Mucosa of stomach (tissue), 1 donor: ENCODE data around the gene ZNF691.

Experiments used
- H3K27me3 ChIP-seq: one replicate; pipeline ENCODE4 v1.7.0; 2013; ENCODE audit warnings: mild to moderate bottlenecking, low read length; ENCODE audit not compliant: control insufficient read depth, insufficient read depth
- H3K36me3 ChIP-seq: one replicate; pipeline ENCODE4 v1.7.0; 2013; ENCODE audit warnings: low read length; ENCODE audit not compliant: control insufficient read depth, insufficient read depth
- H3K4me1 ChIP-seq: one replicate; pipeline ENCODE4 v1.7.0; 2013; ENCODE audit warnings: mild to moderate bottlenecking, low read length; ENCODE audit not compliant: control insufficient read depth, insufficient read depth
- H3K4me3 ChIP-seq: one replicate; pipeline ENCODE4 v1.7.0; 2013; ENCODE audit warnings: low read length
- H3K9ac ChIP-seq: one replicate; pipeline ENCODE4 v1.7.0; 2013; ENCODE audit warnings: mild to moderate bottlenecking, low read length, moderate library complexity
- H3K9me3 ChIP-seq: one replicate; pipeline ENCODE4 v1.7.0; 2013; ENCODE audit warnings: mild to moderate bottlenecking, low read length, moderate library complexity; ENCODE audit not compliant: control insufficient read depth
- donor health status: Pancreatic carcinoma.

Gene ZNF691

DNA sequence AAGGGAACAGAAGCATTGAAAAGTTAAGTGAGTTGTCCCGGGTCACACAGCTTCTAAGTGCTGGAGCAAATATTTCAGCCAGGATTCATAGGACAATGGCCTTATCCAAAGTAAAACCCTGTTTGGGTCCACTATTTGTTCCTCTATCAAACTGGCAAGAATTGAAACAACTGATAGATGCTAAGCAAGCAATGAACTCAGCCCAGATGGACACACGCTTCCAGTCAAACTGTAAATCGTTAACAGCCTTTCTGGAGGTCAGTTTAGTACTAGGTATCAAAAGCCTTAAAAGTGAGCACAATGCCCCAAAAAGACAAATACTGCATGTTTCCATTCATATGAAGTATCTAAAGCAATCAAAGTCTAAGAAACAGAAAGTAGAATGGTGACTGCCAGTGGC, 28.4 kb upstream of the ZNF691 start:
- peaks cover 11% of the 10 kb centered on the region for H3K4me1 ChIP-seq
- no peak overlapping the region for H3K4me3 ChIP-seq
- no peaks in the 10 kb centered on the region for H3K36me3 ChIP-seq
- no peaks in the 10 kb centered on the region for H3K27me3 ChIP-seq
- no peaks in the 10 kb centered on the region for H3K9me3 ChIP-seq
- no peak overlapping the region for H3K9ac ChIP-seq

DNA sequence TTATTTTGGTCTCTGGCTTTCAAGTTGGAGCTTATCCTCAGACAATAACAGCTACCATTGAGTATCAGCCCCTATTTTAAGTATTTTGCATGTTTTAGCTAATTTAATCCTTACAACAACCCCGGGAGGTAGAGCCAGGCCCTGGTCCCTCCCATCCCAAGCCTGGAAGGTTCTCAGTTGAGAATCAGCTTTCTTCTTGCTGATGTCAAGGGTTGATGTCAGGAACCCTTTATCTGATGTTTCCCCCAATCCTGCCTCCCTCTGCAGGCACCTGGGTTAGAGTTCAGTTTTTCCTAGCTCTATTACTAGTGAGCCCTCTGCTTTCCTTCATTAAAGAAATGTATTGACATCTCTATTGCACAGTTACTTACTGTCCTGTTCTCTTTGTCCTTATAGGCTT, 25.6 kb upstream of the ZNF691 start:
- H3K9me3 ChIP-seq: no peaks in the 10 kb centered on the region
- H3K36me3 ChIP-seq: no peaks in the 10 kb centered on the region
- peaks cover 10% of the 10 kb centered on the region for H3K4me1 ChIP-seq
- no peaks in the 10 kb centered on the region for H3K27me3 ChIP-seq
- H3K9ac ChIP-seq: no peak overlapping the region
- no peak overlapping the region for H3K4me3 ChIP-seq

DNA sequence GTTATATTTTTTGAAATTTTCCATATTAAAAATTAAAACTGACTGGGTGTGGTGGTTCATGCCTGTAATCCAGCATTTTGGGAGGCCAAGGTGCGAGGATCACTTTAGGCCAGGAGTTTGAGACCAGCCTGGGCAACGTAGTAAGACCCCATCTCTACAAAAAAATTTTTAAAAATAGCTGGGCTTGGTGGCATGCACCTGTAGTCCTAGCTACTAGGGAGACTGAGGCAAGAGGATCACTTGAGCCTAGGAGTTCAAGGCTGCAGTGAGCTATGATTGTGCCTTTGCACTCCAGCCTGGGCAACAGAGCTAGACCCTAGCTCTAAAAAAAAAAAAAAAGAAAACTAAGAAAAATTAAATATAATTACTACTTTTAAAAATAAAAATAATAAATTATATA, 24.7 kb upstream of the ZNF691 start:
- Histone ChIP-seq H3K27me3 (no peaks in the 10 kb centered on the region), H3K4me1 (peaks cover 4% of the 10 kb centered on the region), H3K4me3 (no peak overlapping the region), H3K36me3 (no peaks in the 10 kb centered on the region), H3K9me3 (no peaks in the 10 kb centered on the region), H3K9ac (no peak overlapping the region)

DNA sequence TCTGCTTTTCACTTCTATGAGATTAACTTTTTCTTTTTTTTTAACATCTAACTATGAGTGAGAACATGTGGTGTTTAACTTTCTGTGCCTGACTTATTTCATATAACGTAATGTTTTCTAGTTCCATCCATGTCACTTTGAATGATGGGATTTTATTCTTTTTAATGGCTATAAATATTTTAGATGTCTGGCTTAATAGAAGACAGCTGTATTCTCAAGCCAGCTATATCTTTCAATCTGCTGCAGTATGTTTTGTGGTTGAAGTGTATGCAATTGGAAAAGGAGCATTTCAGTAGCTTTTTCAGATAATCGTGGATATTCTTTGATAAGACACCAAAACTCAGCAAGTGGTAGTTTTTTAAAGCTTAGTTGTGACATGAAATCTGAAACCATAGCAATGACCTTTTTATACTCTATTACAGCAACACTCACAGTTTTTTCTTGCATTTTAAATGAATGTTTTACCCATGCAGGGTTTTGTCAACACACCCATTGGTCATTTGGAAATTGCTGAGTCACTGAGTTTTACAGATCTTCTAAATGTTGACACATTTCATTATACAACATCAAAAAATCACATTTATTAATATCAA, 23.5 kb upstream of the ZNF691 start:
- Histone ChIP-seq H3K9me3 (no peaks in the 10 kb centered on the region), H3K36me3 (no peaks in the 10 kb centered on the region), H3K4me3 (no peak overlapping the region), H3K9ac (no peak overlapping the region), H3K27me3 (no peaks in the 10 kb centered on the region), H3K4me1 (peaks cover 2% of the 10 kb centered on the region)

DNA sequence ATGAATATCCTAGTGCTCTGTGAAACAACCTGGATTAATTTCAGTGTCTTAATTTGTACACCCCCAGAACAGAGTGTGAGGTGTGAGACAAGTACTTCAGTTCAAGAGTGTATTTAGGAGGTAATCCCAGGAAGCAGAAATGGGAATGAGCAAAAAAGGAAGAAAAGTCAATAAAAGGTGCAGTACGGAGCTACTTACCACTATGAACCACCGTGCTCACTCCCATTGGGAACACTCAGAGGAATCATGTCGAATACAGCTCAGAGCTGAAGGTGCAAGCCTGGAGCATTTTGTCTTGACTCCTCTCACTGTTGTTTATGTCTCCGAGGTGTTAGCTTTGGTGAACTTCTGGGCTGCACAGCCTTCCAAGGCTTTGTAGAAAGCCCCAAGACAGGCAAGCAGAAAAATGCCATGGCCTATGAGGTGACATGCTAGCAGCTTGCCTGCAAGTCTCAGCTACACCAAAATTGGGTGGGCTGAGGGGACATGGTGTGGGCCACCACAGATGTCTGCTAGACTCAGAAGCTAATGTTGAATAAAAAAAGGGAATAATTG, 21.9 kb upstream of the ZNF691 start:
- H3K4me3 ChIP-seq: no peak overlapping the region
- no peak overlapping the region for H3K9ac ChIP-seq
- H3K27me3 ChIP-seq: no peaks in the 10 kb centered on the region
- no peaks in the 10 kb centered on the region for H3K9me3 ChIP-seq
- H3K36me3 ChIP-seq: no peaks in the 10 kb centered on the region
- no peaks in the 10 kb centered on the region for H3K4me1 ChIP-seq

DNA sequence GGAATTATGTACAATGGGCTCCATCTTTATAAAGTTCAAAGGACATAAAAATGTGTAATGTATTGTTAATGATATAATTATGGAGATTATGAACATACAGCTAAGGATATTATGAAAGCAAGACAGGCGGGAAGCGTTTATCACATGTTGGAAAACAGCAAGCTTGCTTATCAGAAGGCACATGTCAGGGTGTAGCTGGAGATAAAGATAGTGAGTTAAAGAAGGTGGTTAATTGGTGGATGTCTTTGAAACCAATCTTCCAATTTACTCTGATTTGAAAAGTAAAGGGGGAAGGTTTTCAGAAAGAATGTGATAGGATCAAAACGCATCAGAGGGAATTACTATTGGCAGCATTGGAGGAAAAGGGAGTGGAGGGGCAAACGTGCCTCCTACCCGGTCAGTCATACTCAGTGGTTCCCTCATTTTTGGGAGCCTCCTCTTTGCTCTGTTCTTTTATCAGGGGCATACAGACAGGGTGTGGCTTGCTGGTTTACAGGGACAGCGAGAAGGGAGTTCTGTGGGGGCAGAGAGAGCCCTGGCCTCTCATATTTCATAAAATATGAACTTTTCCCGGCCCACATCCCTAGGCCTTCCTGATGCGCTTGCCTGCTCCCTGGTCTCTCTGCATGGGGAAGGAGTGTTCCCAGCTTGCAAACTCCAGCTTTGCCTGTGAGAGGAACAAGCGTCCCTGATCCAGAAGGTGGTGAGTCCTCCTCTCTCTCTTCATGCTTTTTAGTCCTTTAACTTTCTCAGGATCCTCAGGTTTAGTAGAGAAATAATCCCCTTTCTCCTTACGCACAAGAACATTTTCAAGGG, 21.2 kb upstream of the ZNF691 start:
- Histone ChIP-seq H3K27me3 (no peaks in the 10 kb centered on the region), H3K9me3 (no peaks in the 10 kb centered on the region), H3K4me3 (no peak overlapping the region), H3K4me1 (no peaks in the 10 kb centered on the region), H3K36me3 (no peaks in the 10 kb centered on the region), H3K9ac (no peak overlapping the region)

DNA sequence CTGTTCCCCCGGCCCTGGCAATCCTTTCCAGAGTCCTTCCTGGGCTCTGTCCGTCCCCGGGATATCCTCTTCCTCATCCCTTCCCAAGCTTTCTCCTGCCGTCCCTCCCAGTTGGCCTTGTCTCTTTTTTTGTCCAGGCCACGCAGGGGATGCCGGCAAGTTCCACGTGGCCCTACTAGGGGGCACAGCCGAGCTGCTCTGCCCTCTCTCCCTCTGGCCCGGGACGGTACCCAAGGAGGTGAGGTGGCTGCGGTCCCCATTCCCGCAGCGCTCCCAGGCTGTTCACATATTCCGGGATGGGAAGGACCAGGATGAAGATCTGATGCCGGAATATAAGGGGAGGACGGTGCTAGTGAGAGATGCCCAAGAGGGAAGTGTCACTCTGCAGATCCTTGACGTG, 15.8 kb upstream of the ZNF691 start:
- Histone ChIP-seq H3K4me1 (no peaks in the 10 kb centered on the region), H3K36me3 (no peaks in the 10 kb centered on the region), H3K4me3 (no peak overlapping the region), H3K9ac (no peak overlapping the region), H3K9me3 (no peaks in the 10 kb centered on the region), H3K27me3 (no peaks in the 10 kb centered on the region)

DNA sequence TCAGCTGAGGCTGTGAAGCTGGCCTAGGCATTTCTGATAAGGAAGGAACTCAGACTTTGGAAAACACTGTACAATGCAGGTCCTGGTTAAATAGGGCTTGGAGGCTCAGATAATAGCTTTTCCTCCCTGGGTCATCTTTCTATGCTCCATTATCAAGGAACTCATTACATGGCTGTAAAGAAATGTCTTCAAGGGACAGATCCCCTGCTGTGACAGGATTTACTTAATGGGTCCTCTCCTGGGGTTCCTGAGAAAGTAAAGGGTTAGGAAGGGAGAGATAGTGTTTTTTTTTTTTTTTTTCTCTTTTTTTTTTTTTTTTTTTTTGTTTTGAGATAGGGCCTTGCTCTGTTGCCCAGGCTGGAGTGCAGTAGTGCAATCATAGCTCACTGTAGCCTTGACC, 15.1 kb upstream of the ZNF691 start:
- no peak overlapping the region for H3K4me3 ChIP-seq
- no peak overlapping the region for H3K9ac ChIP-seq
- no peaks in the 10 kb centered on the region for H3K27me3 ChIP-seq
- H3K4me1 ChIP-seq: no peaks in the 10 kb centered on the region
- no peaks in the 10 kb centered on the region for H3K36me3 ChIP-seq
- no peaks in the 10 kb centered on the region for H3K9me3 ChIP-seq

DNA sequence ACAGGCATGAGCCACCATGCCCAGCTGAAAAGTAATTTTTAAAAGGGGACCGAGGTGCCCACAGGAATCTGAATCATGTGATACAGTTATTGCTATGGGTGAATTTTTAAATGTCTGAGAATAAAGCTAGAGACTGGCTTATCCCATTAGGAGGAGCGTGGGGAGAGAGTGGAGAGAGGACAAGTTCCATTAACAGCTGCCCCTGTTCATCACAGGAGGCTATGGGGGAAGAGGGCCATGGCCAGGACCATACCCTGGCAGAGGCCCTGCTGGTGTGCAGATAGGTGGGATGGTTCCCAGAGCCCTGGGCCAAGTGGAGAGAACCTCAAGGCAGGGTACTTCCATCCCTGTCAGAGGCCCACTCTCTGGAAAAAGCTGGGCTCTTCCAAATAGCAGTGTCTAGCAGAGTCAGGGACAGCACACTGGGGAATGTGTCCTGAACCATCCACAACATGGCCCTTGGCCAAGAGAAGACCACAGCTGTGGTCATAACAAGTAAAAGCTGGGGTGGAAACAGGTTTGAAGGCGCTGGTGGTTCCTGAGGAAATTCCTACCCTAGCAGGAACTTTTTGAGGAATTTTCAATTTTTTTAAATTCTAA, 13.7 kb upstream of the ZNF691 start:
- Histone ChIP-seq H3K36me3 (no peaks in the 10 kb centered on the region), H3K9me3 (no peaks in the 10 kb centered on the region), H3K4me3 (no peak overlapping the region), H3K27me3 (no peaks in the 10 kb centered on the region), H3K9ac (no peak overlapping the region), H3K4me1 (no peaks in the 10 kb centered on the region)

DNA sequence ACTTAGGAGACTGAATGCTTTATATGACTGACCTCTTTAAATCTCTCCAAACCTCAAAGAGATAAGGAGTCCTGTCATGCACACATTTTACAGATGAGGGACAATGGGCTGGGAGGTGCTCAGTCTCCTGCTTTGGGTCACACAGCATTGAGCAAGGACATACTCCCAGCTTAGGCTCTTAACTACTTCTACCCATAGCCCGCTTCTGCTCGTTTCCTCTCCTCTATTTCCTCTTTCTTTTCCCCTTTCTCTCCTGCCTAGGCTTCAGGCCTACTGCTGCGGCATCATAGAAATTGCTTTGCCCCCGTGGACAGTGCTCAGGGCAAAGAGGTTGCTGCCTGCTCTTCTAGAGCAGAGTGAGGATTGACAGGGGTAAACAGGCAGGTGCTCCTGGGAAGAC, 12.4 kb upstream of the ZNF691 start:
- no peak overlapping the region for H3K4me3 ChIP-seq
- H3K27me3 ChIP-seq: no peaks in the 10 kb centered on the region
- H3K9ac ChIP-seq: no peak overlapping the region
- no peaks in the 10 kb centered on the region for H3K9me3 ChIP-seq
- H3K4me1 ChIP-seq: no peaks in the 10 kb centered on the region
- no peaks in the 10 kb centered on the region for H3K36me3 ChIP-seq

DNA sequence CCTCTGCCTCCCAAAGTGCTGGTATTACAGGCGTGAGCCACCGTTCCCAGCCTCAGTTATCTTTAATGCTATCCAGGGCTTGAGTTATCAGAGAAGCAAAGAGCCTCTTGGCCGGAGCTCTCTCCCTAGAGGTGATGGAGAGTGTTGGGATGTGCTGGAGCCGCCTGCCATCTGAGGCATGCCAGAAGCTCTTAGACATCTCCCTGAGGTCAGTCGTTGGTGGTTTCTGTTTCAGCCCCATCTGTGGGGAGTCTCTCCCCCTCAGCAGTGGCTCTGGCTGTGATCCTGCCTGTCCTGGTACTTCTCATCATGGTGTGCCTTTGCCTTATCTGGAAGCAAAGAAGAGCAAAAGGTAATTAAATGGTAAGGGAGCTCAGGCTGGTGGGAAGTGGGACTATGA, 11.6 kb upstream of the ZNF691 start:
- no peaks in the 10 kb centered on the region for H3K4me1 ChIP-seq
- H3K9ac ChIP-seq: no peak overlapping the region
- H3K36me3 ChIP-seq: no peaks in the 10 kb centered on the region
- H3K27me3 ChIP-seq: no peaks in the 10 kb centered on the region
- H3K9me3 ChIP-seq: no peaks in the 10 kb centered on the region
- H3K4me3 ChIP-seq: no peak overlapping the region

DNA sequence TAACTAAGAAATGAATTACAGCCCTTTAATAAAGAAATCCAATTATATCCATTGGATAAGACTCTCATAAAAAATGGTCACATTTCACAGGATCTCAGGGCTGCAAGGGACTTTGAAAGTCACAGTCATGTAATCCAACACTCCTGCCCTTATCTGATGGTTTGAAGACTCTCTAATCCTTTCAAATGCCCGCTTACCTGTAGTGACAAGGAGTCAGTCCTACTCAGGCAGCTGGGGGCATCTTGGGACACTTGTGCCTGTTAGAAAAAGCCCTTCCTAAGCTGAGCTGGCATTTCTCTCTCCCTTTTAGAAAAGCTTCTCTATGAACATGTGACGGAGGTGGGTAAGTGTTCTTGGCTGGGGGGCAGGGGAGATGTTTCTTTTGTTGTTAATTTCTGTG, 11.0 kb upstream of the ZNF691 start:
- Histone ChIP-seq H3K9me3 (no peaks in the 10 kb centered on the region), H3K4me3 (no peak overlapping the region), H3K4me1 (no peaks in the 10 kb centered on the region), H3K36me3 (no peaks in the 10 kb centered on the region), H3K9ac (no peak overlapping the region), H3K27me3 (no peaks in the 10 kb centered on the region)
